ENCODE data around the gene CLDN10. TPM values are rescaled to one million over a fixed set of nuclear protein-coding genes. Genes with fewer than 3 reads are reported as not detected.

The CLDN10 gene
- total RNA-seq, 1 donor from 2014 or later = not detected

GRCh38 chr13:95573221-95573620 is 20.7 kb downstream of the CLDN10 start:
- Mint-ChIP-seq H3K4me1 (ENCODE audit: unreplicated experiment) (peaks cover 4% of the 10 kb centered on the region), H3K9me3 (ENCODE audit: unreplicated experiment) (no peaks in the 10 kb centered on the region), H3K27me3 (ENCODE audit: unreplicated experiment) (peaks cover 13% of the 10 kb centered on the region), H3K4me3 (ENCODE audit: unreplicated experiment) (no peak overlapping the region), H3K36me3 (ENCODE audit: unreplicated experiment) (peaks cover 15% of the 10 kb centered on the region), H3K27ac (ENCODE audit: unreplicated experiment) (no peak overlapping the region)
- DNase-seq (ENCODE audit: extremely low spot score, unreplicated experiment) = no peak
- no peak for TF ChIP-seq CTCF (IDR thresholded peaks at IDR 0.05)

GRCh38 chr13:95579303-95579702 is 26.8 kb downstream of the CLDN10 start:
- no peak for DNase-seq (ENCODE audit: extremely low spot score, unreplicated experiment)
- H3K4me3 Mint-ChIP-seq (ENCODE audit: unreplicated experiment) = no peak overlapping the region
- H3K9me3 Mint-ChIP-seq (ENCODE audit: unreplicated experiment) = no peaks in the 10 kb centered on the region
- H3K27ac Mint-ChIP-seq (ENCODE audit: unreplicated experiment) = no peak overlapping the region
- H3K36me3 Mint-ChIP-seq (ENCODE audit: unreplicated experiment) = peaks cover 44% of the 10 kb centered on the region
- no peak for TF ChIP-seq CTCF (IDR thresholded peaks at IDR 0.05)
- no peaks in the 10 kb centered on the region for H3K27me3 Mint-ChIP-seq (ENCODE audit: unreplicated experiment)
- H3K4me1 Mint-ChIP-seq (ENCODE audit: unreplicated experiment) = no peaks in the 10 kb centered on the region

DNA sequence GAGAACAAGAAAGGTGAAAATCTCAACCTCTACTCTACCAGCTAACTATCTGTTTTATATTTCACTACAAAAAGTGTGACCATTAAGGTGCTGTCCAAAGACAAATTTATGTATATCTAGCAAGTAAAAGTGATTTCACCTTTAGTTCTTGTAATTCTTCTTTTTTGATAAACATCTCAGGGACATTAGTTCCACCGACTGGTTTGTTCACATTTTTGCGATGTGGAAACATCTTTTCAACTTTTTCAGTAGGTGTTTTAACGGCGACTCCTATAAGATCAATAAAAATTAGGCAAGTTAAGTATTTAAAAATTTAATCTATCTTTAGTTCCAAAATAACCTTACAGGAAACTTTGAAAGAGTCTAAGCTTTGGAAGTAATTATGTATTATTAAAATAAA is 33.3 kb downstream of the CLDN10 start:
- peaks cover 67% of the 10 kb centered on the region for H3K36me3 Mint-ChIP-seq (ENCODE audit: unreplicated experiment)
- no peaks in the 10 kb centered on the region for H3K27me3 Mint-ChIP-seq (ENCODE audit: unreplicated experiment)
- no peak overlapping the region for H3K27ac Mint-ChIP-seq (ENCODE audit: unreplicated experiment)
- H3K9me3 Mint-ChIP-seq (ENCODE audit: unreplicated experiment) = no peaks in the 10 kb centered on the region
- no peak overlapping the region for H3K4me3 Mint-ChIP-seq (ENCODE audit: unreplicated experiment)
- TF ChIP-seq CTCF (IDR thresholded peaks at IDR 0.05) = no peak
- no peak for DNase-seq (ENCODE audit: extremely low spot score, unreplicated experiment)
- H3K4me1 Mint-ChIP-seq (ENCODE audit: unreplicated experiment) = no peaks in the 10 kb centered on the region

DNA sequence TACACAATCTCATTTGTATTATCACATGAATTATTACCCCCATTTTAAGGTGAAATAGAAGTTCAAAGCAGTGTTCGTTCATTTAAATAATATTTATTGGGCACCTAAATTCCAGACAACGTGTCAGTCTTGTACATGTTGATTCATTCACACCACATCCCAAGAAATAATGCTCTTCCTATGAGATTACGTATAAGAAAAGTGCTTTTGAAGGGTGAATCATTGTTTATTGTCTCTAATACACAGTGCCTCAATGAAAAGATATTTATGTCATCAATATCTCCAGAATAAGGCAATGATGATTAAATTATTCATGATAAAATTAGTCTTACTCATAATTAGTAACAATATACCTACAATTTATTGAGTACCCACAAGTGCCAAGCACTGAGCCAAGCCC is 35.6 kb downstream of the CLDN10 start:
- no peaks in the 10 kb centered on the region for H3K4me1 Mint-ChIP-seq (ENCODE audit: unreplicated experiment)

DNA sequence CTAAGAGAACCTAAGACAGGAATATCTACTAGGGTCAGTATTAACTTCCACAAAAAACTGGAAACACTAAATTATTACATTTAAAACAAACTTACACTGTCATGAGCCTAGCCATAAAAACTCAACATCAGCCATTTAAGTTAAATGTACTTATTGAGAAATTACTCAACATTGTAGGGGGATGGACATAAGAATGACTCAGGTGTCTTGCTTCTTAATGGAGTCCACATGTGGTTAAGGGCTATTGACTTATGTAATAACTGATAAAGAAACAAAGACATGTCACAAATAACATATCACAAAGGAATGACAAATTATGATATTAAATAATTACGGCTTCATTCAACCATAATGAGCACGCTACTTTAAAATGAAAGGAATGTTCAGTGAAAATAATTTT is 36.2 kb downstream of the CLDN10 start:
- Mint-ChIP-seq H3K4me3 (ENCODE audit: unreplicated experiment) (no peak overlapping the region), H3K27me3 (ENCODE audit: unreplicated experiment) (no peaks in the 10 kb centered on the region), H3K4me1 (ENCODE audit: unreplicated experiment) (no peaks in the 10 kb centered on the region), H3K36me3 (ENCODE audit: unreplicated experiment) (peaks cover 69% of the 10 kb centered on the region), H3K9me3 (ENCODE audit: unreplicated experiment) (no peaks in the 10 kb centered on the region), H3K27ac (ENCODE audit: unreplicated experiment) (no peak overlapping the region)
- TF ChIP-seq CTCF (IDR thresholded peaks at IDR 0.05) = no peak
- DNase-seq (ENCODE audit: extremely low spot score, unreplicated experiment) = no peak

More for the DNA sequence above, 35.6 kb downstream of the CLDN10 start:
- TF ChIP-seq CTCF (IDR thresholded peaks at IDR 0.05) = no peak
- Mint-ChIP-seq H3K4me3 (ENCODE audit: unreplicated experiment) (no peak overlapping the region), H3K9me3 (ENCODE audit: unreplicated experiment) (no peaks in the 10 kb centered on the region), H3K36me3 (ENCODE audit: unreplicated experiment) (peaks cover 66% of the 10 kb centered on the region), H3K27me3 (ENCODE audit: unreplicated experiment) (no peaks in the 10 kb centered on the region), H3K27ac (ENCODE audit: unreplicated experiment) (no peak overlapping the region)
- no peak for DNase-seq (ENCODE audit: extremely low spot score, unreplicated experiment)
